ENCODE data around the gene HSPB8.

Gene HSPB8, protein sequence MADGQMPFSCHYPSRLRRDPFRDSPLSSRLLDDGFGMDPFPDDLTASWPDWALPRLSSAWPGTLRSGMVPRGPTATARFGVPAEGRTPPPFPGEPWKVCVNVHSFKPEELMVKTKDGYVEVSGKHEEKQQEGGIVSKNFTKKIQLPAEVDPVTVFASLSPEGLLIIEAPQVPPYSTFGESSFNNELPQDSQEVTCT

DNA sequence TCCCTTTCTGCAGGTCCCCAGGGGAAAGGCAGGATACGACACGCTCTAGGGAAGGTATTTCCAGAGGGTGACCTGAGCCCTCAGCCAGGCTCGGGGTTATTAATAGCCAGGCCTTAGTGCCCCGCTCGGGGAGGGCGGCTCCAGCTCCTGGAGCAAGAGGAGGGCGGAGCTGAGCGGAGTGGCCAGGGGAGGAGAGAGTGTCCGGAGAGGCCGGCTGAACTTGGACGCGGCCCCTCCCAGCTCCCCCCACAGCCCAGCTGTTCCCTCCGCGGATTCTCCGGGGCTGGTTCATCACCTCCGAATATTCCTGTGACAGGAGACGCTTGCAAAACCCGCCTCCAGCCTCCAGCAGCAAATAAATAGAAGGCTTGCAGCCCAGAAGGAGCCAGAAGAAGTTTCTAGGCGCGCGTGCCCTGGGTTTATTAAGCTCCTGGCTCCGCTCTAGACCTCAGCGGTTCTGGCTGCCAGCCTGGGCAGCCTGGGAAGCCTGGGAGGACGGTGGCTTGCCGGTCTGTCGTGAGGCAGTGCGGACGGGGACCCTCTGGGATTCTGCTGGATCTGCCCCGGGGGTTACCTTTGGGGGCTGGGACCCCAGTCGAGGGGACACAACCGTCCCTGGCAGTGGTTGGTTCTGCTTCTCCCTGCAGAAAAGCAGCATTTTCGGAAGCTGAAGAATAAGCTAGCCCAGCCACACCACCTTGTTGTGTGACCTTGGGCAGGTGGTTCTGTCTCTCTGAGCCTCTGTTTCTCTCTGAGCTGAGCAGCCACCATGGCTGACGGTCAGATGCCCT lies at the start of gene HSPB8:
Gene HSPB8, plus strand, starts transcription at position 388 of the 791 bp plus-strand sequence. Its CDS starts 382 bp downstream, at position 770.
- in situ Hi-C loops (cut with MboI; ENCODE audit: low pct_unique_long_range_greater_than_20kb, low sequenced_read_pairs): no loop called here
- DNase-seq: no peak

DNA sequence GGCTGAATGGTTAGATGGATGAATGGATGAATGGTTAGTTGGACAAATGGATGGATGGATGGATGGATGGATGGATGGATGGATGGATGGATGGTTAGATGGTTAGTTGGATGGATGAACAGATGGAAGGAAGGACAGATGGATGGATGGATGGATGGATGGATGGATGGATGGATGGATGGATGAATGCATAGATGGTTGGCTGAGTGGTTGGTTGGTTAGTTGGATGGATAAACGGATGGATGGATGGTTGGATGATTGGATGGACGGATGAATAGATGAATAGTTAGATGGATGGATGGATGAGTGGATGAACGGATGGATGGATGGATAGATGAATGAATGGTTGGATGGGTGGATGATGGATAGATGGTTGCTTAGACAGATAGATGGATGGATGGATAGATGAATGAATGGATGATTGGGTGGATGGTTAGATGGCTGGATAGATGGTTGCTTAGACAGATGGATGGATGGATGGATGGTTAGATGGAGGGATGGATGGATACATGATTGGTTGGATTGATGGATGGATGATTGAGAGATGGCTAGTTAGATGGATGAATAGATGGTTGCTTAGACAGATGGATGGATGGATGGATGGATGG lies 48.8 kb upstream of the HSPB8 start:
- in situ Hi-C loops (cut with MboI; ENCODE audit: low pct_unique_long_range_greater_than_20kb, low sequenced_read_pairs): no loop called here
- no peak for DNase-seq

- in situ Hi-C loops (cut with MboI; ENCODE audit: low pct_unique_long_range_greater_than_20kb, low sequenced_read_pairs): no loop called here
- DNase-seq: no peak
These were observed 48.2 kb upstream of the HSPB8 start for GRCh38 chr12:119130523-119130922.

- DNase-seq: no peak
- in situ Hi-C loops (cut with MboI; ENCODE audit: low pct_unique_long_range_greater_than_20kb, low sequenced_read_pairs): no loop called here
These were observed 44.3 kb upstream of the HSPB8 start for GRCh38 chr12:119134284-119135072.

DNA sequence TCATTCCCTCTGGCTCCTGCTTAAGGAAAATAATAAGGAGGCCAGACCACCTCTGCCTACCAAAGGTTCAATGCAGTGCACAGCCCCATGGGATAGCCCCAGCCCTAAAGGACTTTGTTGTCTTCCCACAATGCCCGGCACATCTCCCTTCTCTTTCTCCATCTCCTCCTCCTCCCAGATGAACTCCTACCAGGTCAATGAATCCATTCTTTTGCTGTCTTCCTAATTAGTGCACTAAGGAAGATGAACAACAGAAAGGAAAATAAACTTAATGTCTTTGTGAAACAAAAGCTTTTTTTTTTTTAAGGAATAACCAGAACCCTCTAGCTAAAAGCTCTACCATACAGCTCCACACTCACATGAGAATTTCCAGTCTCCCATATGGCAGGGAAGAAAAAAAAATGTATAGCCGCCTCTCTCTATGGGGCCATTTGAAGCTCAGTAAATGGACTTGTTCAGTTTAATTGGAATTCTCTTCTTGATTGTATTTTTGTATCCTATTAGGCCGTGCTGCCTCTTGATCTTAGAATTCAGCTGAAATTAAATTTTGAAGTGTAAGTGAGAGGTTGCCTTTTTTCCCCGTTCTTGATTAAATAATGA lies 41.8 kb upstream of the HSPB8 start:
- no peak for DNase-seq
- in situ Hi-C loops (cut with MboI; ENCODE audit: low pct_unique_long_range_greater_than_20kb, low sequenced_read_pairs): no loop called here

DNA sequence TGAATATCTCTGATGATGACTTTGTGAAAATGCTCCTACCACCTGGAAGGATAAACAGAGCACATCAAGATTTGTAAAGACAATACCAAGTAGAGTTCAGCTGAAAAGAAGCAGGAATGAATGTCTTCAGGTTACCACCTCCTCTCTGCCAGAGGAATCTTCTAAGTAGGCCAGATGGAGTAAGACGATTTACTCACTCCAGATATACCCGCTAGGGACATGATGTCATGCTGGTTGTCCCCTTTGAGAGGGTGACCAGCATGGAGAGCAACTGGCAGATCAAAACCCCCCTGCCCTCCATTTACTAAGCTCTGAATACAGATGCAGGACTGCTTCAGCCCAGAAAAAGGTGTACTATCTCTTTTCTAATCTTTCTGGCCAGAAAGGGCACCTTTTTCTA lies 39.3 kb upstream of the HSPB8 start:
- DNase-seq: no peak
- in situ Hi-C loops (cut with MboI; ENCODE audit: low pct_unique_long_range_greater_than_20kb, low sequenced_read_pairs): no loop called here

DNA sequence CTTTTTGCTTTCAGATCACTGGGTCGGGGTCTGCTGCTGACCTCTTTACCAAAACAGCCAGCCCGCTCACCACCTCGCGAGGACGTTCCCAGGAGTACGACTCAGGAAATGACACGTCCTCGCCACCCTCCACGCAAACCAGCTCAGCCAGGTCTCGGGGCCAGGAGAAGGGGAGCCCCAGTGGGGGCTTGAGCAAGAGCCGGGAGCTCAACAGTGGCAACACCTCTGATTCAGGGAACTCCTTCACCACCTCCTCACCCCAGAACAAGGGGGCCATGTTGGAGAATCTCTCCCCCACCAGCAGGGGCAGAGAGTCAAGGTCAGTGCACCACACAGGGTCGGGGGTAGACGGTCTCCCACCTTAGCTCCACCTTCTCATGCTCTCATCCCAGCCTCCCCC lies 33.4 kb upstream of the HSPB8 start:
- DNase-seq: no peak
- in situ Hi-C loops (cut with MboI; ENCODE audit: low pct_unique_long_range_greater_than_20kb, low sequenced_read_pairs): no loop called here

DNA sequence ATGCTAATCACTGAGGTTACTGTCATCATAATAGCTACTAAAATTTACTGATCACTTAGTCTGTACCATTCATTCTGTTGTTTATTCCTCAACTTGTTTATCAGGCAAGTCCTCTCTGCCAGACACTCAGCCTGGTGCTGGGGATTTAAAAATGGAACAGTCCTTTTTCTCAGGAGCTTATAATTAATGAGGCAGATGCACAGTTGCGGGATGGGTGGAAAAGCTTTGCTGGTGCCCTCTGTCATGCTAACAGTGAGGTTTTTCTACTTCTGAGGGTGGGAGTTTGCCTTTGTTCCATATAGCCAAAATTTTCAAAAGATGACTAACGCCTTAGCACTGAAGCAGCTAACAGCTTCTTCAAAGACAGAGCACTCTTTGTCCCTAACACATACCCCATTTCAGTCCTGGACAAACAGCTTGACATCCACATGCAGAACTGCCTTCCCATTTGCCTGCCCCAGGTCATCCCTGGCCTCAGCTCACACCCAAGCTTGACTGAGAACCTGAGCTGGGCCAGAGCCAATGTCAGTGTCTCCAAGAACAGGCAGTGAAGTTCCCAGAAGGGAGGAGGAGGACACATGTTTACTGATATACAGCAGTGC lies 30.8 kb upstream of the HSPB8 start:
- DNase-seq: no peak
- in situ Hi-C loops (cut with MboI; ENCODE audit: low pct_unique_long_range_greater_than_20kb, low sequenced_read_pairs): no loop called here

GRCh38 chr12:119149270-119149669 lies 29.5 kb upstream of the HSPB8 start:
- no peak for DNase-seq
- in situ Hi-C loops (cut with MboI; ENCODE audit: low pct_unique_long_range_greater_than_20kb, low sequenced_read_pairs): no loop called here

GRCh38 chr12:119151445-119152026 lies 27.2 kb upstream of the HSPB8 start:
- DNase-seq: no peak
- in situ Hi-C loops (cut with MboI; ENCODE audit: low pct_unique_long_range_greater_than_20kb, low sequenced_read_pairs): no loop called here

- DNase-seq: peak; percentile 19
These were observed 25.0 kb upstream of the HSPB8 start for GRCh38 chr12:119153477-119154434.

GRCh38 chr12:119154435-119154818 lies 24.3 kb upstream of the HSPB8 start:
- in situ Hi-C loops (cut with MboI; ENCODE audit: low pct_unique_long_range_greater_than_20kb, low sequenced_read_pairs): no loop called here
- DNase-seq: no peak

More at GRCh38 chr12:119153477-119154434, 25.0 kb upstream of the HSPB8 start:
- in situ Hi-C loops (cut with MboI; ENCODE audit: low pct_unique_long_range_greater_than_20kb, low sequenced_read_pairs): no loop called here

DNA sequence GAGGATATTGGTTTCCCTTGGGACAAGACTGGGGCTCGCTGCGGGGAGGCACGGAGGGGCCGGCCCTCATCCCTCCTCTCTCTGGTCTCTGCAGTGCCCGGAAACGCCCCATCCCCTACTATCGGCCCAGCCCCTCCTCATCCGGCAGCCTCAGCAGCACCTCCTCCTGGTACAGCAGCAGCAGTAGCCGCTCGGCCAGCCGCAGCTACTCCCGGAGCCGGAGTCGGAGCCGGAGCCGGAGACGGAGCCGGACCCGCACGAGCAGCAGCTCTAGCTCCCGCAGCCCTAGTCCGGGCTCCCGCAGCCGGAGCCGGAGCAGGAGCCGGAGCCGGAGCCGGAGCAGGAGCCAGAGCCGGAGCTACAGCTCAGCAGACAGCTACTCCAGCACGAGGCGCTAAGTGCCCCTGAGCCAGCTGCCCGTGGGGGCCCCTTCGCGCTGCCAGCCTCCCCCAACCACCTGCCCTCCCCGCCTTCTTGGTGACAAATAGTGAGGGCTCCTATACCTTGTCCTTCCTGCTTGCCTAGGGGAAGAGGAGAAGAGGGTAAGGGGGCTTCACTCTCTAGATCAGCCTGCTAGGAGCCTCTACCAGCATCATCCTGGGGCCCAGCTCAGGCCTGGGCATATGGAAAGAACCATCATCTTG lies 22.2 kb upstream of the HSPB8 start:
- no peak for DNase-seq
- in situ Hi-C loops (cut with MboI; ENCODE audit: low pct_unique_long_range_greater_than_20kb, low sequenced_read_pairs): no loop called here

DNA sequence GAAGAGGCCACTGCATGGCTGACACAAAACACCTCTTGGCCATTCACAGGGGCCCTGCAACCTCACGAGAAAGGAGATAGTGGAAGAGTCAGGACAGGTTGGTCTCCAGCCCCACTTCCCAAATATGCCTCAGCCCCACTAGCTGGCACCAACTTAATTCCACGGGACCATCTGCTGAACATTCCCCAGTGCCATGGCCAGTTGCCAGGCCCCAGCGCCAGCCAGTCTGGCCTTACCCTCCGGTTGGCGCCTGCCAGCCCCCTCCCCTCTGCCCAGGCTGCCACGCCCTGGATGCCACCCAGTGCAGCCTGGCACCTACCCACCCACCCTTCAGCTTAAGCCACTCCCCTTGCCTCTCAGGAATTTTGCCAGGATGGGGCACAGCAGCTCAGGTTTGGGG lies 21.2 kb upstream of the HSPB8 start:
- in situ Hi-C loops (cut with MboI; ENCODE audit: low pct_unique_long_range_greater_than_20kb, low sequenced_read_pairs): no loop called here
- no peak for DNase-seq

GRCh38 chr12:119157978-119158377 lies 20.8 kb upstream of the HSPB8 start:
- in situ Hi-C loops (cut with MboI; ENCODE audit: low pct_unique_long_range_greater_than_20kb, low sequenced_read_pairs): no loop called here
- DNase-seq: no peak

DNA sequence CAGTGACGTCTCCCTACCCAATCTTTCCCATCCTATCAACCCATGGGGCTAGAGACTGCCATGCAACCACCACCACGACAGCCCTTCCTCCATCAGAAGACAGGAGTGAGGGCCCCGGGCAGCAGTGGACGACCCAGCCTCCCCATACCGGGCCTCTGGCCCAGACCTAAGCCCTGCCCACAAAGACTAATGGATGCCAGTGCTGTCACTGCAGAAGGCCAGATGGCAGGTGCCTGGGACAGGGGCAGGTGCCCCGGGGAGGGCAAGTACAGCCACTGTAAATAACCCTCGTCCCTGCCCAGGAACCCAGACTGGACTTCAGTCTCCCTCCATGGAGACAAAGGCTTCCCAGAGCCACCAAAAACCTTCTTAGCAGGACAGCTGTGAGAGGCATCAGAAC lies 20.3 kb upstream of the HSPB8 start:
- DNase-seq: no peak
- in situ Hi-C loops (cut with MboI; ENCODE audit: low pct_unique_long_range_greater_than_20kb, low sequenced_read_pairs): no loop called here

DNA sequence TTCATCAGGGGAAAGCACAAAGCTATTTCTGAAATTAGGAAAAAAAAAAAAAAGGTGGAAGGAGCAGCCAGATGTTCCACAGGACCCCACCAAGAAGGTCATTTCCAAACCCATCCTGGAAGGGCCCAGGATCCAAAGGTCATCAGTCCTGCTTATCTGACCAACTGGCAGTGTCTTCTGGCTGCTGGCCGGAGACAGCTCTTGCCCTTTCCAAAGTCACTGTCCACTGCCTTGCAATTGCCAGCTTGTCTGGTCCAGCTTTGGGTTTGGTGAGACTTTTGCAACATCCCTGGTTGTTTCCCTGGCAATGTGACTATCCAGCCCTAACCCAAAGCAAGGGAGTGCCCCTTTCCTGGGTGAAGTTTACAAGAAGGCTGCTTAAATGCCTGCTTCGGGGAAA lies 18.9 kb upstream of the HSPB8 start:
- in situ Hi-C loops (cut with MboI; ENCODE audit: low pct_unique_long_range_greater_than_20kb, low sequenced_read_pairs): no loop called here
- no peak for DNase-seq
